NCI-H1048 (cell line): ENCODE data around the gene CHCHD3.

Source experiments
- DNase-seq: peaks from one replicate; lab custom pipeline; 2025; lab: John Stamatoyannopoulos, UW

The CHCHD3 gene

DNA sequence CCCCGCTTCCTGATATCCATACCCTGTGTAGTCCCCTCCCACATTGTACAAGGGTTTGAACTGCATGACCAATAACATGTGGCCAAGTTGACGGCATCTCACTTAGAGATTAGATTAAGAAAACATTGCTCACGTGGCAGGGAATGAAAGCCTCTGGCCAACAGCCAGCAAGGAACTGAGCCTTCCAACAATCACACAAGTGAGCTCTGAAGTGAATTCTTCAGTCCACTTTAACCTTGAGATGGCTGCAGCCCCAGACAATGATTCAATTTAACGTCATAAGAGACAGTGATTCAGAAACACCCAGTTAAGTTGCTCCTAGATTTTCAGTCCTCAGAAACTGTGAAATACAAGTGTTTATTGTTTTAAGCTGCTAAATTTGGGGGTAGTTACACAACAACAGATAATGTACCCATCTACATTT lies 339.7 kb downstream of the CHCHD3 start:
- no peak for DNase-seq

DNA sequence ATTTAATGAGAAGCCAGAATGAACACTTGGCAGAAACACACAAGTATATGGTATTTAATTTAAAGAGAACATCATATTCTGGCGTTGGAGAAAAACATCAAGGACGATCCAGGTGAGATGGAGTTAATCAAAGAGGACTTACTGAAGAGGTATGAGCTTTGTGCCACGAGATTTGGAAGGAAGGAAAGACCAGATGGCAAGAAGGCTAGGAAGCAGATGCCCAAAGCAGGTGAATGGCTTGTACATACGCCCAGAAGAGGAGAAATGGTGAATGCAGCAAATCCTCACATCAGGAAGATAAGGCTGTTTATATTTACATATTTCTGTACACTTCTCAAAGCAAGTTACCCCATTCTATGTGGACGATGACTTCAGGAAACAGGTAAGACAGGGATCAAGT lies 341.7 kb downstream of the CHCHD3 start:
- no peak for DNase-seq

DNA sequence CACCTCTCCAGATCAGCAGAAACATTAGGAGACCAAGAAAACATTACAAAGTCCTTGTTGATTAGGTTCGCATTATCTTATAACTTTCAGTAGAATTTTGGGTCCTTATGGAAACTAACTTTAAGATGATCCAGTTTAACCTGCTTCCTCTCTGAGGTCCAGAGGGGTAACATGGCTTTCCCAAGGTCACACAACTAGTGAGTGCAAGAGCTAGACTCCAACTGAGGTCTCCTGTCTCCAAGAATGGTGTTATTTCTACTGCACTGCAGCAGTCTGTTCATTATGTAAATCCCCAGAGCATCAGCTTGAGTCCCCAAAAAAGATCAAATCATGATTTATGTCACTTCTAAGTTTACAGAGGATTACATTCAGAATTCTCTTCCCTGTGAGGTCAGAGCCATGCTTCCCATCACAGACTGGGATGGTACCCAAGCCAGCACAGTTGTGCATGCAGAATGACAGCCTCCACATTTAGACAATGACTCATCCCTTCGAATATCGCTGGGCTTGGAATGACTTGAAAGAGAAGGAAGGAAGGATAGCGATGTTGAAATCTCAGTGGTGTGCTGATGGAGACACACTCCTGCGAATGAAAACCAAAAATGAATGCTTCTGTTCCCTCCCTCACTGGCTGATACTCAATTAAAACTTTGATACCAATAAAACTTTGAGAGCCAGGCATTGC lies 342.5 kb downstream of the CHCHD3 start:
- DNase-seq = no peak

DNA sequence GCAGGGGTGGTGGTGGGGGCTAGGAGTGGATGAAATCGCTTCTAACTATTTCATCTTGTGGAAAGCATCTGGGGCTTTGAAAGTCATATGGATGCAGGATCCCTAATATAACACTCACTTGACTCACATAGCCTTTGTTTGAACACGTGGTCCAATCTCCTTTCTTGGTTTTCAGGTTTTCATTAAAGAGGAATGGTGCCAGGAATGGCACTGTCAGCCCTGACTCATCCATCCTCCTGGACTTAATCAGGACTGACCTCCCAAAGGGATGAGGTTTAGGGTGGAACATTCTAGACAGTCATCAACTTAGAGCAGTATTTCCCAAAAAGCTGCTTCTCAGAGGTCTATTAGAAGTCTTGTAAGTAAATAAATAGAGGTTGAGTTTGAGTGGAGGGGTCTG lies 343.6 kb downstream of the CHCHD3 start:
- DNase-seq = no peak

DNA sequence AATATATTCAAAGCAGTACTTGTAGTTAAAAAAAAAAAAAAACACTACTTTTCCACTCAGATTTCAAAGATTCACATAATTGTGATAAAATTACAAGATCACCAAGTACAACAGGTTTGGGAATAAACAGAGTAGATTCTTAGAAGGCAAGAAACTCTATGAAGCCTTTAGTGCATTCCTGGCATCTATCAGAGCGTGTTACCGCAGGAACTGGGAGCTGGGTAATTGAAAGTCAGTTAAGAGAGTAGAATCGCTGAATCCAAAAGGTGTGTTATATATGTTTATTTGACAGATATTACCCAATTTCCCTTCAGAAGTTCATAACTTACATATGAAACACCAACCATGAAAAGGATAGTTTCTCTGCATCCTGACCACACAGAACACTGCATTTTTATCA lies 346.4 kb downstream of the CHCHD3 start:
- no peak for DNase-seq
